HuH-7 (cell line): ENCODE measurements around the gene RNFT2.
"Not testable (repeated sequence)": the region's sequence is repeated elsewhere in the genome, so short reads cannot be mapped to it uniquely, and the experiment has no call there.

ENCODE experiments used
- DNase-seq: peaks from one replicate; pipeline ENCODE4 v3.0.0; 2011; ENCODE audit warnings: low spot score

RNFT2 gene

GRCh38 chr12:116710370-116711150, 27.6 kb upstream of the RNFT2 start:
- DNase-seq, result no peak

- no peak for DNase-seq
These were observed 25.4 kb upstream of the RNFT2 start for GRCh38 chr12:116712458-116713303.

GRCh38 chr12:116713527-116713926, 24.6 kb upstream of the RNFT2 start:
- no peak for DNase-seq

GRCh38 chr12:116714175-116714574, 23.9 kb upstream of the RNFT2 start:
- DNase-seq, result no peak

- no peak for DNase-seq
These were observed 20.4 kb upstream of the RNFT2 start for GRCh38 chr12:116717466-116718437.

GRCh38 chr12:116718655-116719454, 19.3 kb upstream of the RNFT2 start:
- no peak for DNase-seq

GRCh38 chr12:116719731-116720528, 18.2 kb upstream of the RNFT2 start:
- DNase-seq, result no peak

GRCh38 chr12:116722245-116722644, 15.9 kb upstream of the RNFT2 start:
- DNase-seq, result no peak

GRCh38 chr12:116726694-116727093, 11.4 kb upstream of the RNFT2 start:
- DNase-seq, result no peak

- no peak for DNase-seq
These were observed 10.9 kb upstream of the RNFT2 start for GRCh38 chr12:116727261-116727660.

- DNase-seq, result no peak
These were observed 10.2 kb upstream of the RNFT2 start for GRCh38 chr12:116727891-116728290.

GRCh38 chr12:116731801-116732200, 6.3 kb upstream of the RNFT2 start:
- no peak for DNase-seq

- DNase-seq, result no peak
These were observed 3.9 kb upstream of the RNFT2 start for GRCh38 chr12:116734156-116734768.

- no peak for DNase-seq
These were observed 3.0 kb upstream of the RNFT2 start for GRCh38 chr12:116735084-116735483.

GRCh38 chr12:116735951-116736599, 2.0 kb upstream of the RNFT2 start:
- peak; percentile 70 for DNase-seq

- DNase-seq, result no peak
These were observed 947 bp upstream of the RNFT2 start for GRCh38 chr12:116736962-116737773.

- DNase-seq, result no peak
These were observed 1.3 kb downstream of the RNFT2 start for GRCh38 chr12:116739381-116739887.

GRCh38 chr12:116742787-116743186, 4.7 kb downstream of the RNFT2 start:
- DNase-seq, result not testable (repeated sequence)
